K562 (cell line): ENCODE data around the gene THAP4. TPM values are rescaled to one million over a fixed set of nuclear protein-coding genes. Genes with fewer than 3 reads are reported as not detected.

Experiments
- ATAC-seq: fragments of 200-7000 bp; cut with Tn5 transposase; 3 replicates; pipeline ENCODE4 v1.9.1; 2020; ENCODE audit warnings: moderate library complexity
- BruUV-seq: library from RNA; stranded (reverse); fragments of 400-500 nt; replicated peaks from 2 replicates; lab custom pipeline; 2021; lab: Mats Ljungman, UMichigan
- CTCF ChIA-PET: fragments of 300-600 bp; formaldehyde crosslinking; extraction: SDS; loops from one replicate; lab custom pipeline; 2021; ENCODE audit warnings: low intra/inter-chr PET ratio; lab: Yijun Ruan, JAX
- POLR2A ChIA-PET: fragments of 300-600, 350-650 bp; sonication (Branson Sonifier 250); formaldehyde crosslinking; extraction: SDS; loops from one replicate; lab custom pipeline; 2021; ENCODE audit warnings: antibody characterized with exemption, inconsistent platforms; lab: Yijun Ruan, JAX
- DNase-seq, 4 experiments: peaks; one replicate each; pipeline versions ENCODE4 v3.0.0 to v3.0.0-alpha.2; 2011 to 2018; ENCODE audit warnings: low spot score in 3 of 4, mixed read lengths in 3 of 4; ENCODE audit errors: extremely low read depth in 1 of 4
- FAIRE-seq: peaks from 2 replicates; lab custom pipeline; 2011; peaks lifted over from hg19 to GRCh38; lab: Jason Lieb, UNC
- H2AFZ ChIP-seq: 2 replicates; pipeline ENCODE4 v1.6.0; 2011; ENCODE audit warnings: low read depth, low read length, control low read depth, inconsistent platforms
- H3K27ac ChIP-seq: fragments of 200-600 bp; 3 replicates; pipeline ENCODE4 v1.8.0; 2011; ENCODE audit warnings: low read depth, mild to moderate bottlenecking, control low read depth, inconsistent platforms, low read length, moderate library complexity, mixed read lengths; ENCODE audit errors: extremely low read depth
- H3K27me3 ChIP-seq, 2 experiments: fragments of 300-600 bp in 1 of 2; 2 replicates in 1 of 2; 3 replicates in 1 of 2; pipeline versions ENCODE4 v1.6.0 to v1.8.0; 2011; ENCODE audit warnings: inconsistent platforms in 2 of 2, low read length in 2 of 2, mild to moderate bottlenecking in 1 of 2, mixed read lengths in 1 of 2, moderate library complexity in 1 of 2; ENCODE audit not compliant: control insufficient read depth in 2 of 2, insufficient read depth in 2 of 2
- H3K36me3 ChIP-seq: fragments of 300-600 bp; 3 replicates; pipeline ENCODE4 v1.8.0; 2011; ENCODE audit warnings: mild to moderate bottlenecking, low read length, inconsistent platforms; ENCODE audit not compliant: control insufficient read depth, insufficient read depth
- H3K4me1 ChIP-seq, 2 experiments: fragments of 200-600 bp in 1 of 2; replicated peaks in 1 of 2; 2 replicates in 1 of 2; 3 replicates in 1 of 2; pipeline versions ENCODE4 v1.5.1 to v1.8.0; 2011; ENCODE audit warnings: inconsistent platforms in 2 of 2, low read length in 2 of 2, mild to moderate bottlenecking in 1 of 2, mixed read lengths in 1 of 2, moderate library complexity in 1 of 2; ENCODE audit not compliant: control insufficient read depth in 2 of 2, insufficient read depth in 2 of 2
- H3K4me2 ChIP-seq: 2 replicates; pipeline ENCODE4 v1.6.1; 2011; ENCODE audit warnings: low read length, control low read depth, inconsistent platforms, mixed read lengths; ENCODE audit not compliant: insufficient read depth
- H3K4me3 ChIP-seq: fragments of 200-600 bp; sonication (generic), shearing (Covaris generic); 2 replicates; pipeline ENCODE4 v1.5.1; 2016; ENCODE audit warnings: control low read depth, inconsistent platforms
- H3K79me2 ChIP-seq: fragments of 200-600 bp; 3 replicates; pipeline ENCODE4 v1.8.0; 2011; ENCODE audit warnings: low read length, inconsistent platforms; ENCODE audit not compliant: control insufficient read depth, insufficient read depth
- H3K9ac ChIP-seq, 2 experiments: 2 replicates each; pipeline versions ENCODE4 v1.6.0 to v1.6.1; 2011; ENCODE audit warnings: low read depth in 2 of 2, low read length in 2 of 2, control low read depth in 1 of 2, inconsistent platforms in 1 of 2, mild to moderate bottlenecking in 1 of 2, mixed read lengths in 1 of 2; ENCODE audit not compliant: insufficient read depth in 1 of 2
- H3K9me1 ChIP-seq: one replicate; pipeline ENCODE4 v1.6.0; 2011; ENCODE audit warnings: inconsistent platforms, mild to moderate bottlenecking, low read length, moderate library complexity; ENCODE audit not compliant: control insufficient read depth, insufficient read depth
- H3K9me3 ChIP-seq: replicated peaks from 2 replicates; pipeline ENCODE4 v1.5.1; 2011; ENCODE audit warnings: low read depth, low read length, inconsistent platforms; ENCODE audit not compliant: control insufficient read depth, insufficient read depth
- H4K20me1 ChIP-seq: replicated peaks from 2 replicates; pipeline ENCODE4 v1.6.1; 2011; ENCODE audit warnings: low read length, inconsistent platforms, mixed read lengths; ENCODE audit not compliant: control insufficient read depth, insufficient read depth
- CAMTA2 ChIP-seq: fragments of 250-450 bp; sonication (Bioruptor Pico); conservative IDR thresholded peaks from 2 replicates; pipeline ENCODE4 v1.5.1; 2022
- EGR1 ChIP-seq: fragments of 450-650 bp; conservative IDR thresholded peaks from 2 replicates; pipeline ENCODE4 v1.6.1; 2017; ENCODE audit warnings: mild to moderate bottlenecking
- JUND ChIP-seq, 2 experiments: IDR thresholded peaks; 2 replicates in 1 of 2; 3 replicates in 1 of 2; pipeline ENCODE4 v1.6.1; 2011; ENCODE audit warnings: borderline replicate concordance in 2 of 2, low read depth in 2 of 2, low read length in 2 of 2, improper control_type of control experiment in 1 of 2, missing biosample characterization in 1 of 2, missing genetic modification characterization in 1 of 2, missing genetic modification reagents in 1 of 2
- KAT2B ChIP-seq: IDR thresholded peaks from one replicate; pipeline ENCODE4 v1.6.1; 2012; ENCODE audit warnings: low read depth, mild to moderate bottlenecking, control low read depth, inconsistent platforms, low read length, moderate library complexity
- NCOA4 ChIP-seq: fragments of 450-650 bp; IDR thresholded peaks from 2 replicates; pipeline ENCODE4 v1.6.1; 2018; ENCODE audit warnings: mild to moderate bottlenecking; ENCODE audit not compliant: partially characterized antibody
- PURB ChIP-seq: sonication (generic); formaldehyde crosslinking; IDR thresholded peaks from 2 replicates; pipeline ENCODE4 v1.9.0; 2021; ENCODE audit warnings: low read depth, mild to moderate bottlenecking, missing genetic modification reagents
- SMARCA4 ChIP-seq: fragments of 450-650 bp; IDR thresholded peaks from 2 replicates; pipeline ENCODE4 v1.6.1; 2016
- XRCC3 ChIP-seq: fragments of 450-650 bp; IDR thresholded peaks from 2 replicates; pipeline ENCODE4 v1.6.1; 2017; ENCODE audit warnings: mild to moderate bottlenecking, moderate library complexity
- ZNF398 ChIP-seq: fragments of 250-450 bp; sonication (Bioruptor Pico); IDR thresholded peaks from 2 replicates; pipeline ENCODE4 v1.8.0; 2021; ENCODE audit warnings: moderate library complexity, mild to moderate bottlenecking, inconsistent platforms
- ZNF518B ChIP-seq: fragments of 250-450 bp; sonication (Bioruptor Pico); IDR thresholded peaks from 2 replicates; pipeline ENCODE4 v1.5.0; 2021; ENCODE audit warnings: mild to moderate bottlenecking, moderate library complexity
- ZNF609 ChIP-seq: sonication (generic); formaldehyde crosslinking; IDR thresholded peaks from 2 replicates; pipeline ENCODE4 v1.8.1; 2023; ENCODE audit warnings: missing genetic modification reagents, mild to moderate bottlenecking, borderline replicate concordance
- ZNF785 ChIP-seq: fragments of 250-450 bp; sonication (Bioruptor Pico); IDR thresholded peaks from 2 replicates; pipeline ENCODE4 v1.4.0; 2020; ENCODE audit warnings: mild to moderate bottlenecking
- WGBS: fragments of 100-300 bp; shearing (Covaris generic); methylation state at CpG from one replicate; pipeline ENCODE4 v1.1.6; 2016; ENCODE audit warnings: low coverage, mixed read lengths; ENCODE audit not compliant: insufficient coverage; ENCODE audit errors: missing lambda C conversion rate; 5-methylcytosine and 5-hydroxymethylcytosine counted together
- in situ Hi-C: fragments of 300-500 bp; cut with MboI; formaldehyde crosslinking; loops from 4 replicates; pipeline ENCODE4 v1.15.0; 2018; ENCODE audit warnings: inconsistent platforms, mixed read lengths
- intact Hi-C: fragments of 100-400 bp; cut with micrococcal nuclease; formaldehyde crosslinking; loops from 2 replicates; pipeline ENCODE4 v1.14.2; 2022
- polyA plus RNA-seq, 8 experiments: library from polyadenylated mRNA; depleted of rRNA in 4 of 8; stranded (reverse) in 5 of 8; unstranded in 3 of 8; fragments of >200 nt; fragmentation: Nextera tagmentation in 2 of 8; fragmentation: Illumina TruSeq in 1 of 8; extraction: Ambion mirVana in 2 of 8; extraction: Trizol in 1 of 8; gene quantifications; 2 replicates each; pipeline versions ENCODE4 v1.2.1 to v1.2.3, GENCODE V29; 2011 to 2014; ENCODE audit warnings: inconsistent platforms in 1 of 8, missing spikeins in 1 of 8
- total RNA-seq, 7 experiments: library from RNA; depleted of rRNA in 6 of 7; stranded (reverse); fragments of >200 nt in 6 of 7; fragmentation: Illumina TruSeq in 2 of 7; extraction: Trizol in 2 of 7; gene quantifications; 2 replicates each; pipeline versions ENCODE4 v1.2.1 to v1.2.3, GENCODE V29; 2011 to 2021; ENCODE audit warnings: low replicate concordance in 1 of 7

THAP4 gene
- total and polyA plus RNA-seq, 9 of the 15 experiments (the other 6 are each of a cell fraction or from before 2014, with no cell fraction given), result 8.6 to 60.9 (median 43.9) TPM

GRCh38 chr2:241561832-241562231, 75.1 kb downstream of the THAP4 start:
- H3K4me3 ChIP-seq, result no peak overlapping the region
- ChIA-PET POLR2A (no interaction called here), CTCF (no interaction called here)
- H3K4me2 ChIP-seq, result no peak overlapping the region
- intact Hi-C loops, result no loop called here
- no peak overlapping the region for H3K27ac ChIP-seq
- no peaks in the 10 kb centered on the region for H3K36me3 ChIP-seq
- no peaks in the 10 kb centered on the region for H3K9me1 ChIP-seq
- ATAC-seq, result no peak
- peaks cover 0 to 64% of the 10 kb centered on the region in 2 experiments; a peak in 2 of 5 replicates for H3K4me1 ChIP-seq
- H3K79me2 ChIP-seq, result no peaks in the 10 kb centered on the region
- peaks cover 5% of the 10 kb centered on the region; the same call in 1 of the 2 replicates for H4K20me1 ChIP-seq
- no TSS peak for BruUV-seq
- peak in 3 of 4 experiments; percentile 32 to 55 (median 53) for DNase-seq
- H3K9ac ChIP-seq, result peak overlapping the region in 1 of 2 experiments; percentile 35; a peak in 1 of 4 replicates
- no peak overlapping the region for H2AFZ ChIP-seq
- no peaks in the 10 kb centered on the region for H3K27me3 ChIP-seq
- no peaks in the 10 kb centered on the region for H3K9me3 ChIP-seq
- 7% methylated on average over 14 of the region's 18 CpGs for WGBS
- no peak for FAIRE-seq
- in situ Hi-C loops, result no loop called here
- TF ChIP-seq CAMTA2 (CRISPR knock-in tag) (no peak), XRCC3 (no peak), SMARCA4 (no peak), NCOA4 (no peak), PURB (CRISPR knock-in tag) (no peak), ZNF398 (CRISPR knock-in tag) (no peak), EGR1 (peak; percentile 55; the same call in 1 of the 2 replicates), ZNF785 (no peak), JUND (IDR thresholded peaks at IDR 0.05; ENCODE audit: borderline replicate concordance, low read depth, low read length) (peak; percentile 13; the same call in 1 of the 2 replicates), JUND (tag; IDR thresholded peaks at IDR 0.05; ENCODE audit: borderline replicate concordance, low read depth, low read length) (no peak), ZNF609 (CRISPR knock-in tag) (no peak), ZNF518B (no peak), KAT2B (no peak)
